ENCODE measurements around the gene RSBN1L.
"Not testable (repeated sequence)": the region's sequence is repeated elsewhere in the genome, so short reads cannot be mapped to it uniquely, and the experiment has no call there.

Gene RSBN1L

DNA sequence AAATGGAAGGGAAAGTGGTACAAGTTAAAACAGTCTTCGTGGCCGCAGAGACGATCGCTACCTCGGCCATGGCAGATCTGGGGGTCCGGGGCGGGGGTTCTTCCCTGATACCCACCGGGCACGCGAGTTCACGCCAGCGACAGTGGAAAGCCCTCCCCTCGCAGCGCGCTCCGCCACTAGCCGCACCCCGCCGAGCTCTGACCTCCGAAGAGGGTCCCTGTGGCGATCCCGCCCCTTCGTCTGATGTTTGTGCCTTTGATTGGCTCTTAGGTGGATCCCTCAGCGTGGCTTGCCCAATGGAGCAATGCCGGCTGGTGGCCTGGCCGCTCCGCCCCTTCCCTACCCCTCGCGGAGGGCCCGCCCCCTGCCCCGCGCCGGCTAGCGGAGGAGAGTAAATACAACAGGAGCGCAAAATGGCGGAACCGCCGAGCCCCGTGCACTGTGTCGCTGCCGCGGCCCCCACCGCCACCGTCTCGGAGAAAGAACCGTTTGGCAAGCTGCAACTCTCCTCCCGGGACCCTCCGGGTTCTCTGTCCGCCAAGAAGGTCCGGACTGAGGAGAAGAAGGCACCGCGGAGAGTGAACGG lies at the start of gene RSBN1L:
RSBN1L (plus strand) TSS at position 403 of the 586 bp plus-strand sequence; CDS start at position 414, 11 bp downstream.
- DNase-seq: peak; percentile 61 to 99 (median 97)

DNA sequence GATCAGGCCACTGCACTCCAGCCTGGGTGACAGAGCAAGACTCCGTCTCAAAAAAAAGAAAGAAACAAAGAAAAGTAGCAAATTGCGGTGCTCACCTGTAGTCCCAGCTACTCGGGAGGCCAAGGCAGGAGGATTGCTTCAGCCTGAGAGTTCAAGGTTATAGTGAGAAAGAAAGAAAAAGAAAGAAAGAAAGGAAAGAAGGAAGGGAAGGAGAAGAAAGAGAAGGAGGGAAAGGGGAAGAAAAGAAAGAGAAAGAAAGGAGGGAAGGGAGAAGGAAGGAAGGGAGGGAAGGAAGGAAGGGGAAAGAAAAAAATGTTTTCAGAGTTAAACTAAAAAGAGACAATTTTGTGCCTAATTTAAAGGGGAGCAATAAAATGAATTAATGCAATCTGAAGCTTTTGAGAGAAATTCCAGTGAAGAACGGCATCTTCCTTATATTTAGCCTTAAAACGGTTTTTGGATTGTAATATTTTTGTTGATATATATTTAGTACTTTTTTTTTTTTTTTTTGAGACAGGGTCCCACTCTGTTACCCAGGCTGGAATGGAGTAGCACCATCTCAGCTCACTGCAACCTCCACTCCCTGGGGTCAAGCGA lies 47.4 kb upstream of the RSBN1L start:
- DNase-seq: no peak

DNA sequence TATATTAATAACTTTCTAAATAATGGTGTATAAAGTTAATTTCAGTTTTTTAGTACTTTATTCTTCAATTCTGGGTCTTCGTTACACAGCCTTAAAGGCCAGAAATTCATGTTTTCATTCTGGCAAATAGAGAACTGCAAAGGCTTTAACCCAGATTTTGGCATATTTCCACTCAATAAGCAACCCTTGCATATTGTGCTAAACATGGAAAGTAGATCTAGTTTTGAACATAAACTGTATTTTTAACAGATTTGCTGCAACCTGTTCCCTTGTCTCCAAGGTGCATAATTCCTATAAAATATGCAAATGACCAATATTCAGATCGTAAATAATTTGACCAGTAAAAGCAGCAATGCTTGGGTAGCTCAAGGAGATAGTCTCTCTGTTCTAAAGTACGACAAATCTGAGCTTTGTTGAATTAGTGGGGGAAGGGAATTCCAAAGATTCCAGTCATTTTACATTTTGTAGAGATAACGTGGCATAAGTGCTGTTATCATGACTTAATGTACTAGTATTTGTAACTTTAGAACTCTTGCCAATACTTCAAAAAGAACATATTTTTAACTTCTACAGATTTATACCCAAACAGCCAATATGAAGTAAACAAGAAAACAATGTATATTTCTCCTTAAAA lies 46.4 kb upstream of the RSBN1L start:
- DNase-seq: no peak

DNA sequence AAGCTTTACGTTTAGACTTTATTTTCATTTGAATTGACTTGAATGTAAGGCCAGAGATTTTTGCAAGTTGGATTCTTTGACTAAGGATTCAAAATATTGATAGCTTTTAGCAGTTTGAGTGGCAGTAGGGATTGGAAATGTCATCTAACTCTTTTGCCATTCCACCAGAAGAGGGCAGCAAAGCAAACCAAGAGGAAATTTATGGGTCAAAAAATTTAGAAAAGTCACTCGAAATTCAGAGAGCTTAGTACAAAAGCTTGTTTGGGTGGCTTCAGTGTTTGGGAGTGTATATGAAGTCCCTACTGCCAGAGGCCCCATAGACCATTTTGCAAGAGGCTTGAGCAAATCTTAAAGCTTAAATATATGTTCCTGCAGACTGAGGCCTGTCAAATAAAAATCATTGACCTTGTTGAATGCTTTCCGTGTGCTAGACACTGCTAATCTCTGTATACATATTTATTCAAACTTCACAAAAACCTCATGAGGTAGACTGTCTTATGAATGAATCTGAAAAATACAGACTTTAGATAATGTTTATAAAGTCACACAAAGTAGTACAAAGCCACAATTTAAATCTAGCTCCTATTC lies 44.6 kb upstream of the RSBN1L start:
- peak in 7 of 56 donors; percentile 1 to 50 (median 4) for DNase-seq

DNA sequence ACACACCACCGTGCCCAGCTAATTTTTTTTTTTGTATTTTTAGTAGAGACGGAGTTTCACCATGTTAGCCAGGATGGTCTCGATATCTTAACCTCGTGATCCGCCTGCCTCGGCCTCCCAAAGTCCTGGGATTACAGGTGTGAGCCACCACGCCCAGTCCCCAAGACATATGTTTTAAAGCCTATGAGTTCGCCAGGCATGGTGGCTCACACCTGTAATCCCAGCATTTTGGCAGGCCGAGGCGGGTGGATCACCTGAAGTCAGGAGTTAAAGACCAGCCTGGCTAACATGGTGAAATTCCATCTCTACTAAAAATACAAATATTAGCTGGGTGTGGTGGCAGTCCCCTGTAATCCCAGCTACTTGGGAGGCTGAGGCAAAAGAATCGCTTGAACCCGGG lies 43.4 kb upstream of the RSBN1L start:
- DNase-seq: not testable (repeated sequence)

DNA sequence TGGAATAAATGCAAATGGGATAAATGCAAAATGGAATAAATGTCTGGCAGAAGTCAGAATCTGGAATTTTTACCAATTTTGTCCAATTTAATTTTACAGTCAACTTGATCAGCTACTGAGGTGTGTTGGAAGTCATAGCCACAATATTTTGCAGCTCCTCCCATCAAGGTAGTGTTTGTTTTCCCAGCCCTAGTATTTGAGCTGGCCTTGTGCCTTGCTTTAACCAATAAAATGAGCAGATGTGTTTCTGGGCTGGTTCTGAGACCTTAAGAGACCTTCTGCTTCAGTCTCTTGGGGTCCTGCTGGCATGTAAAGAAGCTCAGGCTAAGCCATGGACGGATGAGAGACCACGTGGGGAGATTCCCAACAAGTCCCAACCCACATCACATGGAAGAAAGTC lies 42.7 kb upstream of the RSBN1L start:
- no peak for DNase-seq

DNA sequence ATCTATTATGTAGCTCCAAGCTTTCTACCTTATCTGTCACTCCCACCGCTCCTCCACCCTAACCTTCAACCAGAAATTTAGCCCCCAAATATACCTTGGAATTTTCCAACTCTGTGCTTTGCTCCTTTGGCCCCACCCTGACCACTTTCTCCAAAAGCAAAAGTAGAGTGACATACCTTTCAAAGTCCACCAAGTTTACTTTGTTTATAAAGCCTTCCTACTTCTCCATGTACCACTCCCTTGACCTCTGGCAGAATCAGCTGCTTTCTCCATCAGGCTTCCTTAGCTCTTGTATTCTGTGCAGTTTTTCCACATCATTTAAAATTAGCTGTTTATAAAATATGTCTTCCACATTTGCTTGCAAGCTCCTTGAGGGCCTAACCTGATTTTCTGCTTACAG lies 40.9 kb upstream of the RSBN1L start:
- no peak for DNase-seq

DNA sequence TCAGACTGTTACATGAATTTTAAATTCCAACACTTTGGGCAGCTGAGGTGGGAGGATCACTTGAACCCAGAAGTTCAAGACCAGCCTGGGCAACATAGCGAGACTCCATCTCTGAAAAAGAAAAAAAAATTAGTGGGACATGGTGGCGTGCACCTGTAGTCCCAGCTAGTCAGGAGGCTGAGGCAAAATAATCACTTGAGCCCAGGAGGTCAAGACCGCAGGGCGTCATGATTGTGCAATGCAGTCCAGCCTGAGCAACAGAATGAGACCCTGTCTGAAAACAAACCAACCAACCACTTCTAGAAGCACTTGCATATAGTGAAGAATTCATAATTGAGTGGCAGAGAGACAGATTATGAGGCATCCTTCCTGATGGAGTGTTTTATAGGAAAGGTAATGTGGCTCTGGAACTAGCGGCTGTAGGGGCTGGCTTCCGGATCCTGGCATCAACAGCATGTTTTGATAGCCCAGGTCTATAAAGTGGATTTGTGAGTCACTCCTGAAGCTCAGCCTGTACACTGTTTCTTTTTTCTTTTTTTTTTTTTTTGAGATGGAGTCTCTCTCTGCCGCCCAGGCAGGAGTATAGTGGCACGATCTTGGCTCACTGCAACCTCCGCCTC lies 40.3 kb upstream of the RSBN1L start:
- DNase-seq: no peak

DNA sequence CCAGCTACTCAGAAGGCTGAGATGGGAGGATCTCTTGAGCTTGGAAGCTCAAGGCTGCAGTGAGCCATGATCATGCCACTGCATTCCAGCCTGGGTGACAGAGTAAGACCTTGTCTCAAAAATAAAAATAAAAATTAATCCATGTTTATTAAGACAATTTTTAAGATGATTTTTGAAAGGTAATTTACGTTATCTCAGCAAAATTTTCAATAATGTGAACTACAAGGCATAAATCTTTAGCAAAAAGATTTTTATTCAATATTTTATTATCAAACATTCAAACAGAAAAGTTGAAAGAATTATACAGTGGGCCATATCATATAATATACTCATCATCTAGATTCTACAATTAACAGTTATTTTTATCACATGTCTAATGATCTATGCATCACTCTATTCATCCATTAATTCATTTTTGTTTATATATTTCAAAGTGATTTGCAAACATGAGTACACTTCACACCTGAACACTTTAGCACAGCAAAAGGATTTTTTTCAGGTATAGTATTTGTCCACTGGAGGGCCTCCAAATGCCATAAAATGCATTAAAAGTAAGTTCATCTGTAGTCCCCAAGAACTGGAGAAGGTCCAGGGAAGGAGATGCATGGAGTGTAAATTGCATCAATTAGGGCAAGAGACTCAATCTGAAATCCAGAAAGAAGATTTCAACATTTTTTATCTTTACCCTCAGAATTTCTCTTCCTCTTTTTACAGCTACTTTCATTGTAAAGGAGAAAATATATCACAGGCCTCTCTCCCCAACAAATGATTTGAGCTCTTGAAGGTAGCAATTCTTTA lies 38.6 kb upstream of the RSBN1L start:
- peak in 2 of 56 donors; percentile 3 to 18 for DNase-seq

DNA sequence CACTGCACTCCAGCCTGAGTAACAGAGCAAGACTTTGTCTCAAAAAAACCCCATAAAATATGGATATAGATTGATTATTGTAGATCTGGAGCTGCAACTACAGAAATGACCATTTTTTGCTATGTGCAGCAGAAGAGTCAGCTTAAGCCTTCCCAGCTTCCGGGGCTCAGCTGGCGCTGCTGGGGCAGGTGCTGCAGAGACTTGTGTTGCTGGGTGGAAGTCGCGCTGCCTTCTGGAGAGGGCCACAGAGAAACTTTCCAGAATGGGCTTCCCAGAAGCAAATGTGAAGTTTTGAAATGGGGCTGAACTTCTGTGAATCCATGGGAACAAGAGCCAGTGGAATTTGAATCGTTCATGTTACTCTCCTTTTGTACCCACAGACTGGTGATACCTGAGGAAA lies 37.3 kb upstream of the RSBN1L start:
- no peak for DNase-seq

DNA sequence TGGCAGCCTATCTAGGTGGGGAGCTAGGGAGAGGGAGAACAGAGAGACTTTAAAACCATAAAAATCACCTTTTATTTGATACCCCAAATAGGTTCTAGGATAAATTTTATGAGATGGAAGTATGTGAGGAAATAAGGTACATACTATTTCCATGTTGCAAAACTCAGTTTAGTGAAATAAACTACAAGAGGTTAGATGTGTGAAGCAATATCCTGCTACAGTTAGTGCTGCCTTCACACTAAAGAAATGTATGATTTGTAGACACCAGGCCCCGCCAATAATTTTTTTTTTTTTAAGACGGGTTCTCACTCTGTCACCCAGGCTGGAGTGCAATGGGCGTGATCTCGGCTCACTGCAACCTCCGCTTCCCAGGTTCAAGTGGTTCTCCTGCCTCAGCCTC lies 34.4 kb upstream of the RSBN1L start:
- DNase-seq: no peak

DNA sequence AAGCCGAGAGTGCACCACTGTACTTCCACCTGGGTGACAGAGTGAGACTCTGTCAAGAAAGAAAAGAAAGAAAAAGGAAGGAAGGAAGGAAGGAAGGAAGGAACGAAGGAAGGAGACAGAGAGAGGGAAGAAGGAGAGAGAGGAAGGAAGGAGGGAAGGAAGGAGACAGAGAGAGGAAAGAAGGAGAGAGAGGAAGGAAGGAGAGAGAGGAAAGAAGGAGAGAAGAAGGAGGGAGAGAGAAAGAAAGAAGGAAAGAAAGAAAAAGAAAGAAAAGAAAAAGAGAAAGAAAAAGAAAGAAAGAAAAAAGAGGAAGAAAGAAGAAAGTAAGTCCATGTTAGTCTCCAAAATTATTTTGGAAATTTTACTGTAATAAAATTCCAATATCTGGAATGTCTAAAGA lies 33.4 kb upstream of the RSBN1L start:
- no peak for DNase-seq

DNA sequence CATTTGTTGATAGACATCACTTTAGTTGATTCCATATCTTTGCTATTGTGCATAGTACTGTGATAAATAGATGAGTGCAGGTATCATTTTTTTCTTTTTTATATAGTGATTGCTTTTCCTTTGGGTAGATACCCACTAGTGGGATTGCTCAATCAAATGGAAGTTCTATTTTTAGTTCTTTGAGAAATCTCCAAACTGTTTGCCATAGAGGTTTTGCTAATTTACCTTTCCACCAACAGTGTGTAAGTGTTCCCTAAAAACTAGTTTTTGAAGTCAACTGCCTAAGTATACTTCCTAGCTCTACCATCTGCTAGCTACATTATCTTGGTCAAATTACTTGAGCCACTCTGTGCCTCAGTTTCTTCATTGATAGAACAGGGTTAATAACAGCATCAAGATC lies 31.5 kb upstream of the RSBN1L start:
- DNase-seq: no peak

DNA sequence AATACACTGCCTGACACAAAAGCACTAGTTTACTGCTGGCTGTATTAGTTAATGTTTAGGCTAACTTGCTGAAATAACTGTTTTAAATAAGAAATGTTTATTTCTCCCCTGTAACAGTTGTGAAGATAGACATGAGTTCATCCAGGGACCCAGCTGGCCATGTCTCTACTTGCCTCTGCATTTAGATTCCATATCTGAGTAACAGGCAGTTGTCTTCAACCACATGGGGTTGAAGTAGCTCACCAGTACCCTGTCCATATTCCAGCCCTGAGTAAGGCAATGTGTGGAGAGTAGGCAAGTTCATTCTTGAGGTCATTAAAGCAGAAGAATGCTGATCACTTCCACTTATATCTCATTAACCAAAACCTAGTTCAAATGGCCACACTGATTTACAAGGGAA lies 31.1 kb upstream of the RSBN1L start:
- no peak for DNase-seq

DNA sequence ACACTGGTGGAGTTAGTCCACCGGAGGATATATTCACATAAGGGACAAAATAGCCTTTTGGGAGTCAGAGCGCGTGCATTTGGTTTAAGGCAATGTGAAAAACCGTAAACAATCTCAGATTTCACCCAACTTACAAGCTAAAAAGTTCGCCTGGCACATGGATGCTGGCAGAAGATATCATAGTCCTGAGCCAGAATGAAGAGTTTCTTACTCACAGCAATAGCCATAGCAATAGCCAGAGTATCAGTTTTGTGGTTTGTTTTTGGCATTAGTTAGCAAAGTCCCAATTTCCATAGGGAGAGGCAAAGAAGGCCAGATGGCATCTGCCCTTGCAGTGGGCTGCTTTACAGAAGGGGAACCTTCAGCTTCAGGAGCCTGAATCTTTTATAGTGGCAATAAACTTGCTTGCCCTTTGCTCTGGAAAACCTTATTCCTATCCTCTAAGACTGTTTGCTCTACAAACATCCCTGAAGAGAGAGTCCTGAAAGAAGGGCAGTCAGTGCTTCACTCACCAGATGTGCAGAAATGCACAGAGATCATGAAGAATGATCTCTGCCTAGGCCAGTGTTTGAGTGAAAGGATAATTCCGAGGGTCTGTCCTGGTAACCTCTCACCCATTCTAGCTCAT lies 28.7 kb upstream of the RSBN1L start:
- DNase-seq: no peak

DNA sequence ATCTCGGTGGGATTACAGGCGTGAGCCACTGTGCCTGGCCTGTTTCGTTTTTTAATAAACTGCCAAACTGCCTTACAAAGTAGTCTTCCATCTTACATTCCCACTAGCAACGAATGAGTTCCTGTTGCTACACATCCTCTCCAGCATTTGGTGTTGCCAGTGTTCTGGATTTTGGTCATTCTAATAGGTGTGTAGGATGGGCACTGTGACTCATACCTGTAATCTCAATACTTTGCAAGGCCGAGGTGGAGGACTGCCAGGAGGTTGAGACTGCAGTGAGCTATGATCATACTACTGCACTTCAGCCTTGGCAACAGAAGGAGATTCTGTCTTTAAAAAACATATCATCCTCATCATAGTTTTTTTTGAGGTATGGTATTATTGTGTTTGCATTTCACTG lies 21.4 kb upstream of the RSBN1L start:
- DNase-seq: no peak

DNA sequence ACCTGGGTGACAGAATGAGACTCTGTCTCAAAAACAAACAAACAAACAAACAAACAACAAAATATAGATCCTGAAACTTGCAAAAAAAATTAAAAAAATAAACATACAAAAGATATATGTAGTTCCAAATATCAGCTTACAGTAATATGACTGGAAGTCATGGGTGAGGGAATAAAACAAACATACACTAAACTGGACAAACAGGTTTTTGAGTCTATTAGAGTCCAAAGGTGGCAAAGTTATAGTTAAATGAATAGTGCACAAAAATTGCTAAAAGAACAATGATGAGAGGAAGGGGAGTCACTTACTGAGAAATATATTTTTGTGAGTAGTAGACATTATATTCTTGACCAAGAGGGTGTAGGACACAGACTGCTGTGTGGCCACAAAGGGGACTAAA lies 16.7 kb upstream of the RSBN1L start:
- no peak for DNase-seq

DNA sequence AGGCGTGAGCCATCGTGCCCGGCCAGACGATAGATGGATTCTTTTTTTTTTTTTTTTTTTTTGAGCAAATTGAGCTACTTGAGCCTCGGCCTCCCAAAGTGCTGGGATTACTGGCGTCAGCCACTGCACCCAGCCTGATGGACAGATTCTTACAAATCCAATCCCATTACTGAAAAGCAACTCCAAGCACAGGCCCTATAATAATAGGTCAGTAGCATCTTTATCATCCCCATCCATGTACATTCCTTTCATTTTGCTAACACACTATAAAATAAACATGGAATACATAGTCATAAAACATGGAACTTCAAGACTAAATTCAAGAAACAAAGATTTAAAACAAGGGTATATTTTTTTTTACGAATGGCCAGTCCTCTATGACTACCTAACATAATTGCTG lies 16.0 kb upstream of the RSBN1L start:
- DNase-seq: no peak

DNA sequence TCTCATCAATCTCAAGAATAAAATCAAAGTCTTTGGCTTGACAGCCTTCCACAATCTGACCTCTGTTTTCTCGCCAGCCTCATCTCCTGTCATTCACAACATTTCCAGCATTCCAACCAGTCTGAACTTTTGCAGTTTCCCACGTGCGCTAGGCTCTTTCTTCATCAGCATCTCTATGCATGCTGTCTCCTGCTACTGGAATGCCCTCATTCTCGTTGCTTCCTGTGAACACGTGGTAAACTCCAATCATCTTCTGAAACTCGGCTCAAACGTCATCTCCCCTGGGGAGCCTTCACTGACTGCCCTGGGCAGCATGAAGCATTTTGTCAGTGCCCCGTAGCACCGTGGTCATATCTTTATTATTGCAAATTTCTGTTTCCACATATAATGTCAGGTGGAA lies 12.2 kb upstream of the RSBN1L start:
- no peak for DNase-seq

DNA sequence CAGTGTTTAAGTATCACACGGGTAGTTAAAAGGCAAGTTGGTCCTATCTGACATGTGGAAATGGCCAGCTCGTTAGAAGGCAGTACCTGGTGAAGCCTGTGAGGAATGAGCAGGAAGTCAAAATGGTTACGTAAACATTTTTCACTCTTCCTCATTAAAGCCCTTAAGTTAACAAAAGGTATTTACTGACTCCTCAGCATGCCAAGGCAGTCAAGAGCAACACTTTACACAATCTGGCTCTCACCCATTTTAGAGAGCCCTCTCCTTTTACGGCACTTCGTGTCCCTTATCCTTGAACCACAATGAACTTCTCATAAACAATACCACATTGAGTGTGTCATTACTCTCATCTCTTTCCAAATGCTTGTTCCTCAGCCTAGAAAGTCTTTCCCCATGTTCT lies 11.0 kb upstream of the RSBN1L start:
- no peak for DNase-seq
